ENCODE data around the gene MRPL40. TPM values are rescaled to one million over a fixed set of nuclear protein-coding genes. Genes with fewer than 3 reads are reported as not detected.

The MRPL40 gene
- total RNA-seq, 1 donor from 2014 or later, result 14.7 TPM

GRCh38 chr22:19406281-19406811 lies 26.0 kb upstream of the MRPL40 start:
- TF ChIP-seq CTCF (IDR thresholded peaks at IDR 0.05), result no peak
- peaks cover 55 to 57% of the 10 kb centered on the region in 2 donors for H3K36me3 ChIP-seq
- no peaks in the 10 kb centered on the region for H3K4me1 ChIP-seq
- H3K4me3 ChIP-seq, result no peak overlapping the region
- no peak overlapping the region for H3K27ac ChIP-seq
- H3K27me3 ChIP-seq, result no peaks in the 10 kb centered on the region
- intact Hi-C loops (cut with DNase I), result no loop called here
- DNase-seq (ENCODE audit: low spot score in 2 of 2), result no peak
- no peaks in the 10 kb centered on the region for H3K9me3 ChIP-seq

GRCh38 chr22:19406846-19407245 lies 25.5 kb upstream of the MRPL40 start:
- Histone ChIP-seq H3K4me3 (no peak overlapping the region), H3K4me1 (no peaks in the 10 kb centered on the region), H3K36me3 (peaks cover 50 to 56% of the 10 kb centered on the region in 2 donors), H3K9me3 (no peaks in the 10 kb centered on the region), H3K27me3 (no peaks in the 10 kb centered on the region), H3K27ac (no peak overlapping the region)
- intact Hi-C loops (cut with DNase I), result no loop called here
- TF ChIP-seq CTCF (IDR thresholded peaks at IDR 0.05), result no peak
- DNase-seq (ENCODE audit: low spot score in 2 of 2), result no peak

GRCh38 chr22:19407649-19408606 lies 24.4 kb upstream of the MRPL40 start:
- Histone ChIP-seq H3K36me3 (peaks cover 50 to 56% of the 10 kb centered on the region in 2 donors), H3K27ac (no peak overlapping the region), H3K4me1 (no peaks in the 10 kb centered on the region), H3K27me3 (no peaks in the 10 kb centered on the region), H3K9me3 (no peaks in the 10 kb centered on the region), H3K4me3 (no peak overlapping the region)
- no peak for DNase-seq (ENCODE audit: low spot score in 2 of 2)
- no peak for TF ChIP-seq CTCF (IDR thresholded peaks at IDR 0.05)
- intact Hi-C loops (cut with DNase I), result no loop called here

GRCh38 chr22:19410941-19411689 lies 21.2 kb upstream of the MRPL40 start:
- Histone ChIP-seq H3K27ac (no peak overlapping the region), H3K9me3 (no peaks in the 10 kb centered on the region), H3K36me3 (peaks cover 35 to 40% of the 10 kb centered on the region in 2 donors), H3K4me3 (no peak overlapping the region), H3K27me3 (no peaks in the 10 kb centered on the region), H3K4me1 (no peaks in the 10 kb centered on the region)
- no peak for DNase-seq (ENCODE audit: low spot score in 2 of 2)
- TF ChIP-seq CTCF (IDR thresholded peaks at IDR 0.05), result no peak
- intact Hi-C loops (cut with DNase I), result no loop called here

GRCh38 chr22:19411690-19412045 lies 20.7 kb upstream of the MRPL40 start:
- H3K27ac ChIP-seq, result no peak overlapping the region
- no peaks in the 10 kb centered on the region for H3K9me3 ChIP-seq
- no peak for TF ChIP-seq CTCF (IDR thresholded peaks at IDR 0.05)
- no peak overlapping the region for H3K4me3 ChIP-seq
- DNase-seq (ENCODE audit: low spot score in 2 of 2), result no peak
- H3K4me1 ChIP-seq, result no peaks in the 10 kb centered on the region
- intact Hi-C loops (cut with DNase I), result no loop called here
- no peaks in the 10 kb centered on the region for H3K27me3 ChIP-seq
- peaks cover 30 to 34% of the 10 kb centered on the region in 2 donors for H3K36me3 ChIP-seq

Measured in ascending aorta (tissue), 2 donors.